Neuron (in vitro differentiated cells): ENCODE results near the gene ACAA1.
"Not testable (repeated sequence)": the region's sequence is repeated elsewhere in the genome, so short reads cannot be mapped to it uniquely, and the experiment has no call there.

ENCODE experiments used
- H2AFZ ChIP-seq: one replicate; pipeline ENCODE4 v1.6.1; 2013; ENCODE audit warnings: low read depth, mild to moderate bottlenecking, inconsistent platforms, low read length, moderate library complexity
- H3K27me3 ChIP-seq: one replicate; pipeline ENCODE4 v1.6.1; 2013; ENCODE audit warnings: low read length; ENCODE audit not compliant: insufficient read depth
- H3K36me3 ChIP-seq: one replicate; pipeline ENCODE4 v1.6.1; 2013; ENCODE audit warnings: low read length; ENCODE audit not compliant: insufficient read depth
- H3K4me1 ChIP-seq: one replicate; pipeline ENCODE4 v1.6.1; 2013; ENCODE audit warnings: low read length; ENCODE audit not compliant: insufficient read depth
- H3K4me3 ChIP-seq: 2 replicates; pipeline ENCODE4 v1.5.1; 2013; ENCODE audit warnings: mild to moderate bottlenecking, low read length, moderate library complexity
- H3K9me3 ChIP-seq: one replicate; pipeline ENCODE4 v1.6.1; 2013; ENCODE audit warnings: low read length

The ACAA1 gene

GRCh38 chr3:38138349-38139190 lies 1.6 kb upstream of the ACAA1 start, which contains the start of gene MYD88:
MYD88 (plus strand) TSS chr3:38138661; CDS start chr3:38138701, 40 bp downstream.
- H3K9me3 ChIP-seq = no peaks in the 10 kb centered on the region

GRCh38 chr3:38137615-38138348 lies 855 bp upstream of the ACAA1 start:
- Histone ChIP-seq H3K27me3 (no peaks in the 10 kb centered on the region), H3K4me1 (peaks cover 12% of the 10 kb centered on the region), H2AFZ (peak overlapping the region; percentile 38), H3K4me3 (peak overlapping the region; percentile 74), H3K36me3 (peaks cover 11% of the 10 kb centered on the region), H3K9me3 (no peaks in the 10 kb centered on the region)

More at GRCh38 chr3:38138349-38139190, 1.6 kb upstream of the ACAA1 start, which contains the start of gene MYD88:
- H3K4me1 ChIP-seq = peaks cover 12% of the 10 kb centered on the region
- peak within 1 kb of the TSS; percentile 74 for H3K4me3 ChIP-seq
- H2AFZ ChIP-seq = peak within 1 kb of the TSS; percentile 38
- H3K27me3 ChIP-seq = no peaks in the 10 kb centered on the region
- peaks cover 6% of the 10 kb centered on the region for H3K36me3 ChIP-seq

GRCh38 chr3:38136393-38136776 lies 542 bp downstream of the ACAA1 start:
- Histone ChIP-seq H3K27me3 (no peaks in the 10 kb centered on the region), H3K36me3 (peaks cover 24% of the 10 kb centered on the region), H3K4me1 (peaks cover 12% of the 10 kb centered on the region), H2AFZ (peak overlapping the region; percentile 46), H3K4me3 (peak overlapping the region; percentile 74), H3K9me3 (no peaks in the 10 kb centered on the region)

GRCh38 chr3:38135621-38136277 lies 1.2 kb downstream of the ACAA1 start:
- H3K36me3 ChIP-seq = peaks cover 31% of the 10 kb centered on the region
- H3K9me3 ChIP-seq, H3K27me3 ChIP-seq, H2AFZ ChIP-seq: not testable (repeated sequence)
- peak overlapping the region; percentile 74 for H3K4me3 ChIP-seq
- H3K4me1 ChIP-seq = peaks cover 12% of the 10 kb centered on the region

GRCh38 chr3:38134517-38135143 lies 2.3 kb downstream of the ACAA1 start:
- H3K4me3 ChIP-seq, H3K9me3 ChIP-seq, H2AFZ ChIP-seq, H3K27me3 ChIP-seq: not testable (repeated sequence)
- Histone ChIP-seq H3K36me3 (peaks cover 39% of the 10 kb centered on the region), H3K4me1 (peaks cover 12% of the 10 kb centered on the region)

GRCh38 chr3:38133557-38134405 lies 3.1 kb downstream of the ACAA1 start:
- Histone ChIP-seq H3K4me1 (peaks cover 12% of the 10 kb centered on the region), H3K36me3 (peaks cover 47% of the 10 kb centered on the region), H3K27me3 (no peaks in the 10 kb centered on the region), H3K4me3 (no peak overlapping the region), H2AFZ (no peak overlapping the region), H3K9me3 (no peaks in the 10 kb centered on the region)

- H2AFZ ChIP-seq = no peak overlapping the region
- H3K27me3 ChIP-seq = no peaks in the 10 kb centered on the region
- peaks cover 12% of the 10 kb centered on the region for H3K4me1 ChIP-seq
- peaks cover 51% of the 10 kb centered on the region for H3K36me3 ChIP-seq
- no peak overlapping the region for H3K4me3 ChIP-seq
- no peaks in the 10 kb centered on the region for H3K9me3 ChIP-seq
These were observed 3.7 kb downstream of the ACAA1 start for GRCh38 chr3:38133209-38133556.

GRCh38 chr3:38131621-38132369 lies 5.1 kb downstream of the ACAA1 start:
- Histone ChIP-seq H3K27me3 (no peaks in the 10 kb centered on the region), H3K36me3 (peaks cover 65% of the 10 kb centered on the region), H2AFZ (no peak overlapping the region), H3K4me3 (no peak overlapping the region), H3K9me3 (no peaks in the 10 kb centered on the region), H3K4me1 (peaks cover 8% of the 10 kb centered on the region)

GRCh38 chr3:38130631-38131065 lies 6.3 kb downstream of the ACAA1 start:
- Histone ChIP-seq H3K36me3 (peaks cover 77% of the 10 kb centered on the region), H3K4me1 (peaks cover 2% of the 10 kb centered on the region), H3K4me3 (no peak overlapping the region), H3K9me3 (no peaks in the 10 kb centered on the region), H2AFZ (no peak overlapping the region), H3K27me3 (no peaks in the 10 kb centered on the region)

GRCh38 chr3:38129058-38129457 lies 7.9 kb downstream of the ACAA1 start:
- Histone ChIP-seq H3K4me3 (no peak overlapping the region), H3K9me3 (no peaks in the 10 kb centered on the region), H3K27me3 (no peaks in the 10 kb centered on the region), H3K36me3 (peaks cover 83% of the 10 kb centered on the region), H3K4me1 (no peaks in the 10 kb centered on the region), H2AFZ (no peak overlapping the region)

- H3K9me3 ChIP-seq = no peaks in the 10 kb centered on the region
- no peak overlapping the region for H2AFZ ChIP-seq
- H3K4me3 ChIP-seq = no peak overlapping the region
- peaks cover 83% of the 10 kb centered on the region for H3K36me3 ChIP-seq
- no peaks in the 10 kb centered on the region for H3K4me1 ChIP-seq
- no peaks in the 10 kb centered on the region for H3K27me3 ChIP-seq
These were observed 8.6 kb downstream of the ACAA1 start for GRCh38 chr3:38128303-38128655.
